Measurements from ENCODE around the gene NKD2.

GRCh38 chr5:1081519-1081918, 72.9 kb downstream of the NKD2 start:
- TF ChIP-seq CTCF (IDR thresholded peaks at IDR 0.05), result no peak
- TF ChIP-seq POLR2AphosphoS5 (IDR thresholded peaks at IDR 0.05; ENCODE audit: low read depth, low read length), result no peak
- no peak for TF ChIP-seq SIN3A (IDR thresholded peaks at IDR 0.05; ENCODE audit: borderline replicate concordance, insufficient read depth, low read depth, low read length)

Measured in Panc1 (cell line).